BE2C (cell line): ENCODE results near the gene ARMC9.

ENCODE experiments used
- DNase-seq: peaks from one replicate; pipeline ENCODE4 v3.0.0-alpha.2; 2020
- H3K27me3 ChIP-seq: fragments of 250-450 bp; sonication (Bioruptor Pico); 2 replicates; pipeline ENCODE4 v1.5.1; 2020; ENCODE audit warnings: mild to moderate bottlenecking
- H3K36me3 ChIP-seq: fragments of 250-450 bp; sonication (Bioruptor Pico); 2 replicates; pipeline ENCODE4 v1.5.1; 2020; ENCODE audit warnings: mild to moderate bottlenecking
- H3K4me1 ChIP-seq: fragments of 250-450 bp; sonication (Bioruptor Pico); 2 replicates; pipeline ENCODE4 v1.5.1; 2020
- H3K4me3 ChIP-seq: 2 replicates; pipeline ENCODE4 v1.5.1; 2011; ENCODE audit warnings: low read depth, low read length
- H3K9me3 ChIP-seq: fragments of 250-450 bp; sonication (Bioruptor Pico); 2 replicates; pipeline ENCODE4 v1.5.1; 2020
- TF ChIP-seq, protein P1 (sequence below): IDR thresholded peaks from 2 replicates; pipeline ENCODE4 v1.5.1; 2012; ENCODE audit warnings: mild to moderate bottlenecking, low read depth, low read length

ARMC9 gene

GRCh38 chr2:231362555-231363184 is 164.2 kb downstream of the ARMC9 start:
- Histone ChIP-seq H3K9me3 (no peaks in the 10 kb centered on the region), H3K27me3 (no peaks in the 10 kb centered on the region), H3K36me3 (peaks cover 3% of the 10 kb centered on the region; the same call in 1 of the 2 replicates), H3K4me3 (no peak overlapping the region), H3K4me1 (peaks cover 36% of the 10 kb centered on the region)
- DNase-seq, result no peak
- TF ChIP-seq, protein P1, sequence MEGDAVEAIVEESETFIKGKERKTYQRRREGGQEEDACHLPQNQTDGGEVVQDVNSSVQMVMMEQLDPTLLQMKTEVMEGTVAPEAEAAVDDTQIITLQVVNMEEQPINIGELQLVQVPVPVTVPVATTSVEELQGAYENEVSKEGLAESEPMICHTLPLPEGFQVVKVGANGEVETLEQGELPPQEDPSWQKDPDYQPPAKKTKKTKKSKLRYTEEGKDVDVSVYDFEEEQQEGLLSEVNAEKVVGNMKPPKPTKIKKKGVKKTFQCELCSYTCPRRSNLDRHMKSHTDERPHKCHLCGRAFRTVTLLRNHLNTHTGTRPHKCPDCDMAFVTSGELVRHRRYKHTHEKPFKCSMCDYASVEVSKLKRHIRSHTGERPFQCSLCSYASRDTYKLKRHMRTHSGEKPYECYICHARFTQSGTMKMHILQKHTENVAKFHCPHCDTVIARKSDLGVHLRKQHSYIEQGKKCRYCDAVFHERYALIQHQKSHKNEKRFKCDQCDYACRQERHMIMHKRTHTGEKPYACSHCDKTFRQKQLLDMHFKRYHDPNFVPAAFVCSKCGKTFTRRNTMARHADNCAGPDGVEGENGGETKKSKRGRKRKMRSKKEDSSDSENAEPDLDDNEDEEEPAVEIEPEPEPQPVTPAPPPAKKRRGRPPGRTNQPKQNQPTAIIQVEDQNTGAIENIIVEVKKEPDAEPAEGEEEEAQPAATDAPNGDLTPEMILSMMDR, result no peak

- Histone ChIP-seq H3K9me3 (no peaks in the 10 kb centered on the region), H3K4me1 (peaks cover 31% of the 10 kb centered on the region), H3K4me3 (no peak overlapping the region), H3K36me3 (peaks cover 3% of the 10 kb centered on the region; the same call in 1 of the 2 replicates), H3K27me3 (no peaks in the 10 kb centered on the region)
- TF ChIP-seq, protein P1, result no peak
- DNase-seq, result no peak
Observed at GRCh38 chr2:231364061-231364460, 165.6 kb downstream of the ARMC9 start.

DNA sequence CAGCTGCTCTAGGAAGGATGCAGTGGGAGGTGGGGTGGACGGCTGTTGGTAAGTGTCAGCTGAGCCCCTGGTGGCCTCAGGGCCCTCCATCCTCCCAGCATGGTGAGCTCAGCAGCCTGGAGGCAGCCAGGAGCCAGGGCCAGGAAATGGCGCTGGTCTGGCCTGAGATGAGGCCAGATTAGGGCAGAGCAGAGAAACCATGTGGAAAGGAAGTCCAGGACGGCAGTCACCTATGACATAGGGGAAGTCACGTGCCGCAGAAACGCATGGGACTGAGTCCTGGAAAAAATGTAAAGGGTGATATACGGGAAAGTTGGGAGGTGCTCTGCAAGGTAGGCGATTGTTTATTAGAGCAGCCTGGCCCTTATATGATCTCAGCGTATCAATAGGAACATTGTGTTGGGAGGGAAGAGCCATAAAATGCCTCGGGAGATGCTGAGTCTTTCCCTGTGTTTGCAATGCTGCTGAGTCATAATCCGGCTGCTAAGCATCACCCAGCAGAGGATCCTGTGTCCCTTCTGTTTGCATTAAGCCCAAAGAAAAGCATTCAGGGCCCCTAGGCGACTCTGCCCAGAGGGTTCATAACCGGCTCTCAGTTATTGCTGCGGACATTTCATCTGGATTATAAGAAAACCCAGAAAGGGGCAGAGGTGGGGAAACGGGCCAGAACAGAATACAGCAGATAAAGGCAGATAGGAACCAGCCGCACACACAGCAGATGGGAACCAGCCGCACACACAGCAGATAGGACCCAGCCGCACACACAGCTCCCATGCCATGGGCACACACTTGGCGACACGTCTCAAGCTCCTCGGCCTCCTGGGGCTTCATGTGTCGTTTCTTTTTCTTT is 166.8 kb downstream of the ARMC9 start:
- Histone ChIP-seq H3K4me1 (peaks cover 28% of the 10 kb centered on the region), H3K4me3 (peak overlapping the region; percentile 31), H3K36me3 (peaks cover 3% of the 10 kb centered on the region; the same call in 1 of the 2 replicates), H3K9me3 (no peaks in the 10 kb centered on the region), H3K27me3 (no peaks in the 10 kb centered on the region)
- TF ChIP-seq, protein P1, result no peak
- DNase-seq, result peak; percentile 95

DNA sequence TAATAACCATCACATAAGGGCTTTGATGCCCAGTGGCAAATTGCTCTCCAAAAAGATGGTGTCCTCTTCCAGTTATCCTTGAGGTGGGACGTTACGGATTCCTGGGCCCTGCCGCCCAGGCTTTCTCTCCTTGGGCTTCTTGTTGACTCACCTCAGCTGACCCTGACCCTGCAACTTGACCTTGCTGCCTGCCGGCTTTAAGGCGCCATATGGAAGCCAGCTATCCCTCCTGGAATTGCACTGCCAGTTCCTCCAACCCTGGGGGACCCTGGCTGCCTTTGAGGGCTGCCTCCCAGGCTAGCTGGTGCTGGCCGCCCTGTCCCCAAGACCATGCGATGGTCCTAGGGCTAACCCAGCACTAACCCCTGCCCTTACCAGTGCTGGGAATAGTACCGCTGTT is 168.7 kb downstream of the ARMC9 start:
- Histone ChIP-seq H3K4me3 (no peak overlapping the region), H3K27me3 (no peaks in the 10 kb centered on the region), H3K36me3 (no peaks in the 10 kb centered on the region), H3K4me1 (peaks cover 36% of the 10 kb centered on the region), H3K9me3 (no peaks in the 10 kb centered on the region)
- TF ChIP-seq, protein P1, result no peak
- DNase-seq, result no peak

GRCh38 chr2:231369580-231370428 is 171.4 kb downstream of the ARMC9 start:
- H3K4me1 ChIP-seq, result peaks cover 29% of the 10 kb centered on the region
- no peaks in the 10 kb centered on the region for H3K36me3 ChIP-seq
- DNase-seq, result peak; percentile 71
- H3K9me3 ChIP-seq, result no peaks in the 10 kb centered on the region
- TF ChIP-seq, protein P1, result no peak
- no peaks in the 10 kb centered on the region for H3K27me3 ChIP-seq
- no peak overlapping the region for H3K4me3 ChIP-seq
